Measurements from ENCODE around the gene SRSF7. TPM values are rescaled to one million over a fixed set of nuclear protein-coding genes. Genes with fewer than 3 reads are reported as not detected.
"Not testable (repeated sequence)": the region's sequence is repeated elsewhere in the genome, so short reads cannot be mapped to it uniquely, and the experiment has no call there.

Gene SRSF7
- total and polyA plus RNA-seq, 5 experiments from 2014 or later: 164 to 291 (median 172) TPM

- Mint-ChIP-seq H3K4me1 (peaks cover 26 to 39% (median 32%) of the 10 kb centered on the region in 4 donors), H3K27ac (peak overlapping the region; percentile 71 to 96 (median 86)), H3K4me3 (peak overlapping the region; percentile 50 to 79 (median 66)), H3K9me3 (peaks cover 0 to 6% (median 0%) of the 10 kb centered on the region in 9 donors), H3K27me3 (no peaks in the 10 kb centered on the region), H3K36me3 (peaks cover 2 to 9% (median 6%) of the 10 kb centered on the region in 3 donors)
- POLR2A ChIA-PET: interaction anchor here (0.6 to 1.5 kb wide), 5 partner anchors 42 to 1110 kb away, joined by 3 to 5 read pairs (median 4); partner anchors contain the start of genes GALM and SRSF7
- DNase-seq (no peak), ATAC-seq (peak; percentile 9 to 16)
Measured at GRCh38 chr2:38708900-38709566, 42.1 kb downstream of the SRSF7 start.

GRCh38 chr2:38708491-38708890 lies 42.7 kb downstream of the SRSF7 start:
- POLR2A ChIA-PET: interaction anchor here (0.6 to 1.5 kb wide), 3 partner anchors 42 to 71 kb away, joined by 4 to 5 read pairs (median 4); partner anchors contain the start of genes GALM and SRSF7

GRCh38 chr2:38706846-38707345 lies 44.3 kb downstream of the SRSF7 start:
- Mint-ChIP-seq H3K4me1 (peaks cover 29 to 39% (median 35%) of the 10 kb centered on the region in 4 donors), H3K4me3 (peak overlapping the region in 1 of 10 donors; percentile 19), H3K9me3 (peaks cover 0 to 5% (median 0%) of the 10 kb centered on the region in 9 donors), H3K36me3 (peaks cover 2 to 14% (median 5%) of the 10 kb centered on the region in 3 donors), H3K27ac (peak overlapping the region in 5 of 10 donors; percentile 21 to 77 (median 46)), H3K27me3 (no peaks in the 10 kb centered on the region)
- DNase-seq (no peak), ATAC-seq (no peak)
- POLR2A ChIA-PET: no interaction called here

More at GRCh38 chr2:38708491-38708890, 42.7 kb downstream of the SRSF7 start:
- Mint-ChIP-seq H3K27ac (peak overlapping the region in 8 of 10 donors; percentile 52 to 96 (median 84)), H3K4me3 (peak overlapping the region; percentile 8 to 79 (median 66)), H3K4me1 (peaks cover 26 to 39% (median 32%) of the 10 kb centered on the region in 4 donors)
- not testable (repeated sequence) for DNase-seq, ATAC-seq, H3K36me3 Mint-ChIP-seq, H3K9me3 Mint-ChIP-seq, H3K27me3 Mint-ChIP-seq

GRCh38 chr2:38704664-38705063 lies 46.5 kb downstream of the SRSF7 start:
- POLR2A ChIA-PET: interaction anchor here (1.1 kb wide), 1 partner anchor 102 kb away, joined by 4 read pairs; the partner anchor contains the start of gene HNRNPLL
- H3K27ac Mint-ChIP-seq: peak overlapping the region in 1 of 10 donors; percentile 70
- no peak for ATAC-seq

GRCh38 chr2:38703336-38703735 lies 47.8 kb downstream of the SRSF7 start:
- DNase-seq, ATAC-seq, H3K4me3 Mint-ChIP-seq, H3K27me3 Mint-ChIP-seq, H3K27ac Mint-ChIP-seq, POLR2A ChIA-PET: not testable (repeated sequence)
- Mint-ChIP-seq H3K4me1 (peaks cover 12 to 18% (median 16%) of the 10 kb centered on the region in 4 donors), H3K36me3 (peaks cover 8 to 28% (median 13%) of the 10 kb centered on the region in 3 donors), H3K9me3 (peaks cover 0 to 11% (median 6%) of the 10 kb centered on the region in 9 donors)

More at GRCh38 chr2:38704664-38705063, 46.5 kb downstream of the SRSF7 start:
- H3K36me3 Mint-ChIP-seq: peaks cover 8 to 23% (median 11%) of the 10 kb centered on the region in 3 donors
- H3K27me3 Mint-ChIP-seq: no peaks in the 10 kb centered on the region
- peaks cover 0 to 11% (median 6%) of the 10 kb centered on the region in 9 donors for H3K9me3 Mint-ChIP-seq
- H3K4me3 Mint-ChIP-seq: no peak overlapping the region
- DNase-seq: no peak
- peaks cover 25 to 32% (median 27%) of the 10 kb centered on the region in 4 donors for H3K4me1 Mint-ChIP-seq

- Mint-ChIP-seq H3K4me3 (peak overlapping the region in 1 of 10 donors; percentile 5), H3K27me3 (no peaks in the 10 kb centered on the region), H3K4me1 (peaks cover 9 to 17% (median 17%) of the 10 kb centered on the region in 4 donors), H3K36me3 (peaks cover 8 to 30% (median 13%) of the 10 kb centered on the region in 3 donors), H3K27ac (peak overlapping the region in 5 of 10 donors; percentile 0 to 79 (median 62)), H3K9me3 (peaks cover 0 to 11% (median 6%) of the 10 kb centered on the region in 9 donors)
- DNase-seq: no peak
- no peak for ATAC-seq
- POLR2A ChIA-PET: interaction anchor here (0.7 kb wide), 1 partner anchor 9 kb away, joined by 3 read pairs; no protein-coding TSS in a partner anchor
Measured at GRCh38 chr2:38702413-38702812, 48.7 kb downstream of the SRSF7 start.

- Mint-ChIP-seq H3K9me3 (peaks cover 0 to 11% (median 6%) of the 10 kb centered on the region in 9 donors), H3K36me3 (peaks cover 8 to 35% (median 13%) of the 10 kb centered on the region in 3 donors), H3K4me1 (peaks cover under 1 to 23% (median 14%) of the 10 kb centered on the region in 4 donors), H3K27ac (peak overlapping the region in 3 of 10 donors; percentile 8 to 86 (median 63)), H3K27me3 (no peaks in the 10 kb centered on the region), H3K4me3 (peak overlapping the region in 1 of 10 donors; percentile 60)
- no peak for DNase-seq
- no peak for ATAC-seq
- POLR2A ChIA-PET: no interaction called here
Measured at GRCh38 chr2:38701542-38701941, 49.6 kb downstream of the SRSF7 start.

GRCh38 chr2:38700881-38701458 lies 50.2 kb downstream of the SRSF7 start:
- Mint-ChIP-seq H3K36me3 (peaks cover 8 to 38% (median 16%) of the 10 kb centered on the region in 3 donors), H3K4me1 (peaks cover 0 to 25% (median 14%) of the 10 kb centered on the region in 4 donors), H3K27me3 (no peaks in the 10 kb centered on the region), H3K4me3 (peak overlapping the region in 3 of 10 donors; percentile 6 to 31 (median 24)), H3K27ac (peak overlapping the region in 4 of 10 donors; percentile 57 to 86 (median 68)), H3K9me3 (peaks cover 0 to 11% (median 6%) of the 10 kb centered on the region in 9 donors)
- no peak for ATAC-seq
- POLR2A ChIA-PET: no interaction called here
- no peak for DNase-seq

- Mint-ChIP-seq H3K4me3 (peak overlapping the region in 2 of 10 donors; percentile 26 to 31), H3K27me3 (no peaks in the 10 kb centered on the region), H3K9me3 (peaks cover 0 to 11% (median 6%) of the 10 kb centered on the region in 9 donors), H3K36me3 (peaks cover 8 to 37% (median 19%) of the 10 kb centered on the region in 3 donors), H3K27ac (peak overlapping the region in 5 of 10 donors; percentile 56 to 86 (median 63)), H3K4me1 (peaks cover 0 to 25% (median 13%) of the 10 kb centered on the region in 4 donors)
- DNase-seq (no peak), ATAC-seq (no peak)
- POLR2A ChIA-PET: no interaction called here
Measured at GRCh38 chr2:38700113-38700785, 50.9 kb downstream of the SRSF7 start.

GRCh38 chr2:38698467-38699003 lies 52.6 kb downstream of the SRSF7 start:
- H3K4me3 Mint-ChIP-seq: no peak overlapping the region
- peaks cover 0 to 33% (median 13%) of the 10 kb centered on the region in 4 donors for H3K4me1 Mint-ChIP-seq
- H3K27ac Mint-ChIP-seq: peak overlapping the region in 1 of 10 donors; percentile 69
- POLR2A ChIA-PET: no interaction called here
- DNase-seq (no peak), ATAC-seq (no peak)
- H3K9me3 Mint-ChIP-seq: peaks cover 0 to 11% (median 6%) of the 10 kb centered on the region in 9 donors
- no peaks in the 10 kb centered on the region for H3K27me3 Mint-ChIP-seq
- peaks cover 8 to 46% (median 21%) of the 10 kb centered on the region in 3 donors for H3K36me3 Mint-ChIP-seq

GRCh38 chr2:38697116-38697840 lies 53.9 kb downstream of the SRSF7 start:
- Mint-ChIP-seq H3K4me3 (peak overlapping the region in 1 of 10 donors; percentile 53), H3K27me3 (no peaks in the 10 kb centered on the region), H3K27ac (peak overlapping the region in 5 of 10 donors; percentile 34 to 85 (median 78)), H3K36me3 (peaks cover 8 to 53% (median 23%) of the 10 kb centered on the region in 3 donors), H3K4me1 (peaks cover 7 to 37% (median 12%) of the 10 kb centered on the region in 4 donors), H3K9me3 (peaks cover 0 to 11% (median 6%) of the 10 kb centered on the region in 9 donors)
- DNase-seq (peak in 1 of 10 donors; percentile 22), ATAC-seq (no peak)
- POLR2A ChIA-PET: no interaction called here
